ENCODE measurements around the gene ZNF578. TPM values are rescaled to one million over a fixed set of nuclear protein-coding genes. Genes with fewer than 3 reads are reported as not detected.

The ZNF578 gene
- total and polyA plus RNA-seq, 2 of the 8 experiments (the other 6 are each of a cell fraction or from before 2014, with no cell fraction given) = 1.6 to 4.2 TPM

DNA sequence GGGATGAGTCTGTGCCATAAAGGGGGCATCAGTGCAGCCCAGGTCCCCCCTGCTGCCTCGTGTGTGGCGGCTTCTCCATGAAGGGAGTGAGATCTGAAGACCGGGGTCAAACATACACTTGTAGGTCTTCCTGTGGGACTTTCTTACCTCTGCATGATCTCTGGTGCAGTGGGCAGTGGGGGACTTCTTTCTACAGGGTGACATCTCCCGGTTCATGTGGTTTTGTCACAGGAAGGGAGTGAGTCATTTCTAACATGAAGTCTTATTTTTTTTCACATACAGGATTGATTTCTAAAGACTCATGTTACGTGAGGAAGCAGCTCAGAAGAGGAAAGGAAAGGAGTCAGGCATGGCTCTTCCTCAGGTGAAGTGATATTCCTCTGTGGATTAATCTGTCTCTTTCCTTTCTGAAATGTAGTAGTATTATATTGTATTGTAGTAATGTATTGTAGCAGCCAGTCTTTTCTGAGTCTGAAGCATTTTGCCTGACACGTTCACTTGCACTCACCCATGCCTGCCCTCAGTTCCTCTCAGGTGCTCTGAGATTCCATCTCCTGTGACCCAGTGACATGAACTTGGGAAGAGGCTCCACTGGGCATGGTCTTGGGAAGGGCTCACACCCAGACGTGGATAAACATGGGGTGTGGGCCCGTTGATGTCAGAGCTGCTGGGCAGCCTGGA is 89.8 kb downstream of the ZNF578 start:
- 85% methylated on average over 7 of the region's 8 CpGs; no CpG with 5 or more reads in 1 of the 2 experiments for WGBS, 2 experiments (ENCODE audit: extremely low coverage in 1 of 2, insufficient coverage in 1 of 2, insufficient read length in 1 of 2, insufficient replicate concordance in 2 of 2, low coverage in 1 of 2, low lambda C conversion rate in 2 of 2, missing lambda C conversion rate in 1 of 2)
- no peak overlapping the region for H2AK5ac ChIP-seq (ENCODE audit: low read depth, low read length)
- peaks cover 0 to 5% (median 3%) of the 10 kb centered on the region in 4 experiments; a peak in 3 of 8 replicates for H3K36me3 ChIP-seq (ENCODE audit: control insufficient read depth in 2 of 4, insufficient read depth in 4 of 4, low read length in 3 of 4)
- H3K14ac ChIP-seq (ENCODE audit: insufficient read length) = no peak overlapping the region
- H2AFZ ChIP-seq (ENCODE audit: low read length) = no peak overlapping the region
- H3K9ac ChIP-seq (replicated peaks in 1 of 4; ENCODE audit: extremely low read depth in 1 of 4, low read depth in 3 of 4, low read length in 3 of 4) = no peak overlapping the region
- ChIA-PET CTCF (ENCODE audit: partially characterized antibody) (interaction anchor here (0.7 to 2.0 kb wide), 2 partner anchors 24 to 92 kb away, joined by 3 to 4 read pairs; no protein-coding TSS in a partner anchor), POLR2A (ENCODE audit: partially characterized antibody) (no interaction called here)
- H2BK12ac ChIP-seq (ENCODE audit: low read depth, low read length) = no peak overlapping the region
- no peak overlapping the region for H4K8ac ChIP-seq (ENCODE audit: extremely low read depth, insufficient read depth, low read length)
- H3K23me2 ChIP-seq (ENCODE audit: low read depth, low read length) = no peaks in the 10 kb centered on the region
- no peak overlapping the region for H3K4me3 ChIP-seq (ENCODE audit: extremely low read depth in 1 of 4, insufficient read depth in 2 of 4, low read depth in 3 of 4, low read length in 4 of 4)
- H3K79me1 ChIP-seq (ENCODE audit: low read depth, low read length) = no peaks in the 10 kb centered on the region; the same call in 1 of the 2 replicates
- no peak overlapping the region for H2BK15ac ChIP-seq (ENCODE audit: low read length)
- FAIRE-seq = no peak
- H3K4me2 ChIP-seq (ENCODE audit: insufficient read depth in 1 of 2, low read depth in 2 of 2, low read length in 2 of 2) = no peak overlapping the region
- no peak overlapping the region for H4K5ac ChIP-seq (ENCODE audit: insufficient read length, low read depth, low read length)
- no peak overlapping the region for H2BK120ac ChIP-seq (replicated peaks; ENCODE audit: low read depth, low read length)
- no peak overlapping the region for H3K56ac ChIP-seq (replicated peaks; ENCODE audit: insufficient read length, low read depth, low read length)
- no peaks in the 10 kb centered on the region for H4K20me1 ChIP-seq (replicated peaks in 1 of 2; ENCODE audit: control insufficient read depth in 1 of 2, insufficient read depth in 2 of 2, low read length in 2 of 2)
- no peak overlapping the region for H2BK20ac ChIP-seq (ENCODE audit: low read length)
- H3K9me3 ChIP-seq (ENCODE audit: insufficient read depth in 2 of 2, low read depth in 1 of 2, low read length in 1 of 2) = no peaks in the 10 kb centered on the region
- no peak overlapping the region for H4K91ac ChIP-seq (replicated peaks; ENCODE audit: insufficient read length, low read length)
- TF ChIP-seq EP300 (IDR thresholded peaks at IDR 0.05; ENCODE audit: borderline replicate concordance in 1 of 2, low read depth in 2 of 2, low read length in 2 of 2) (no peak), BCL11A (IDR thresholded peaks at IDR 0.05; ENCODE audit: low read depth in 2 of 2, low read length in 2 of 2) (no peak), CREB1 (IDR thresholded peaks at IDR 0.05) (no peak), SP1 (IDR thresholded peaks at IDR 0.05; ENCODE audit: low read depth, low read length) (no peak), ASH2L (IDR thresholded peaks at IDR 0.05; ENCODE audit: low read length) (no peak), CBX8 (IDR thresholded peaks at IDR 0.05; ENCODE audit: borderline replicate concordance, low read depth, low read length) (no peak), SIN3A (conservative IDR thresholded peaks at IDR 0.05 in 1 of 2, IDR thresholded peaks at IDR 0.05 in 1 of 2; ENCODE audit: low read depth in 1 of 2, low read length in 2 of 2) (no peak), GABPA (IDR thresholded peaks at IDR 0.05; ENCODE audit: borderline replicate concordance, insufficient read depth, low read length) (no peak), CHD1 (IDR thresholded peaks at IDR 0.05; ENCODE audit: low read depth, low read length) (no peak), TAF1 (IDR thresholded peaks at IDR 0.05; ENCODE audit: low read depth, low read length) (no peak), JUN (IDR thresholded peaks at IDR 0.05; ENCODE audit: low read depth, low read length) (no peak)
- H3K79me2 ChIP-seq (ENCODE audit: control insufficient read depth in 1 of 2, insufficient read depth in 2 of 2, low read length in 2 of 2) = no peaks in the 10 kb centered on the region; a peak in 2 of 4 replicates
- no peak overlapping the region for H3K23ac ChIP-seq (ENCODE audit: insufficient read length)
- no peak overlapping the region for H3K18ac ChIP-seq (ENCODE audit: extremely low read depth, low read length)
- no peaks in the 10 kb centered on the region for H3K4me1 ChIP-seq (replicated peaks in 1 of 4; ENCODE audit: control insufficient read depth in 3 of 4, insufficient read depth in 4 of 4, low read length in 3 of 4)
- no peak overlapping the region for H3K27ac ChIP-seq (ENCODE audit: low read depth, low read length)
- no peak overlapping the region for H3K4ac ChIP-seq (replicated peaks; ENCODE audit: insufficient read length, low read depth, low read length)
- H2BK5ac ChIP-seq (ENCODE audit: low read depth, low read length) = no peak overlapping the region
- no peaks in the 10 kb centered on the region for H3K27me3 ChIP-seq (replicated peaks in 1 of 4; ENCODE audit: control insufficient read depth in 3 of 4, extremely low read depth in 1 of 4, insufficient read depth in 3 of 4, low read length in 3 of 4)
- no peak for DNase-seq (ENCODE audit: low read depth in 1 of 2, low spot score in 2 of 2)

All from H1 (cell line).